ENCODE data around the gene LSM14B. TPM values are rescaled to one million over a fixed set of nuclear protein-coding genes. Genes with fewer than 3 reads are reported as not detected.
A peak's percentile ranks its signal among the peaks of the same experiment; 100 is the strongest.

Gene LSM14B
- total RNA-seq, 1 experiment from 2014 or later = 73.5 TPM

GRCh38 chr20:62170536-62170935 lies 48.3 kb downstream of the LSM14B start:
- H3K9me3 Mint-ChIP-seq = no peaks in the 10 kb centered on the region
- POLR2A ChIA-PET = no interaction called here
- no peak for DNase-seq (ENCODE audit: low spot score)
- peaks cover 31% of the 10 kb centered on the region for H3K36me3 Mint-ChIP-seq
- H3K27me3 Mint-ChIP-seq (ENCODE audit: low read depth) = no peaks in the 10 kb centered on the region
- no peak for ATAC-seq
- no peaks in the 10 kb centered on the region for H3K4me1 Mint-ChIP-seq
- CTCF ChIA-PET = interaction anchor here (1.3 kb wide), 1 partner anchor 14 kb away, joined by 3 read pairs; no protein-coding TSS in a partner anchor
- TF ChIP-seq, protein P1, sequence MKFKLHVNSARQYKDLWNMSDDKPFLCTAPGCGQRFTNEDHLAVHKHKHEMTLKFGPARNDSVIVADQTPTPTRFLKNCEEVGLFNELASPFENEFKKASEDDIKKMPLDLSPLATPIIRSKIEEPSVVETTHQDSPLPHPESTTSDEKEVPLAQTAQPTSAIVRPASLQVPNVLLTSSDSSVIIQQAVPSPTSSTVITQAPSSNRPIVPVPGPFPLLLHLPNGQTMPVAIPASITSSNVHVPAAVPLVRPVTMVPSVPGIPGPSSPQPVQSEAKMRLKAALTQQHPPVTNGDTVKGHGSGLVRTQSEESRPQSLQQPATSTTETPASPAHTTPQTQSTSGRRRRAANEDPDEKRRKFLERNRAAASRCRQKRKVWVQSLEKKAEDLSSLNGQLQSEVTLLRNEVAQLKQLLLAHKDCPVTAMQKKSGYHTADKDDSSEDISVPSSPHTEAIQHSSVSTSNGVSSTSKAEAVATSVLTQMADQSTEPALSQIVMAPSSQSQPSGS (CRISPR knock-in tag; IDR thresholded peaks at IDR 0.05; ENCODE audit: borderline replicate concordance, low read depth) = no peak
- TF ChIP-seq ATF1 (CRISPR knock-in tag; IDR thresholded peaks at IDR 0.05) = no peak
- no peak for TF ChIP-seq IRF1 (CRISPR knock-in tag; IDR thresholded peaks at IDR 0.05)
- no peak for TF ChIP-seq E2F1 (CRISPR knock-in tag; IDR thresholded peaks at IDR 0.05)
- H3K4me3 Mint-ChIP-seq = no peak overlapping the region
- no peak overlapping the region for H3K27ac Mint-ChIP-seq

DNA sequence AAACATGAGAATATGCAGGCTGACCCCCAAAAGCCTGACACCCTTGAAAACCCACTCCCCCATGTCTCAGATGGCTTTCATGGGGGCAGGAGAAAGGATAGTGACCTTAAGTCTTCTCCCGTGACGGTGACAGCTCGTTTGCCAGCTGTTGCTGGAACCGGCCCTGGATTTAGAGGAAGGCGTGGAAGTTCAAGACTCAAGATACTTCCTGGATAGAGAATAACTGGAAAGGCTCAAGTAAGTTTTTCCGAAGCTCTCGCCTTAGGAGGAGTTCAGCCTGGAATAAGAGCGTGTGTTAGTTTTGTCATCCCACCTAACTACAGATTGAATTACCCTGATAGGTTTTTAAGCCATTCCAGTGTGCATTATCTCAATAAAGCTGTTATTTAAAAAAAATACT lies 49.0 kb downstream of the LSM14B start:
- Mint-ChIP-seq H3K4me3 (no peak overlapping the region), H3K4me1 (no peaks in the 10 kb centered on the region)
- POLR2A ChIA-PET = no interaction called here

DNA sequence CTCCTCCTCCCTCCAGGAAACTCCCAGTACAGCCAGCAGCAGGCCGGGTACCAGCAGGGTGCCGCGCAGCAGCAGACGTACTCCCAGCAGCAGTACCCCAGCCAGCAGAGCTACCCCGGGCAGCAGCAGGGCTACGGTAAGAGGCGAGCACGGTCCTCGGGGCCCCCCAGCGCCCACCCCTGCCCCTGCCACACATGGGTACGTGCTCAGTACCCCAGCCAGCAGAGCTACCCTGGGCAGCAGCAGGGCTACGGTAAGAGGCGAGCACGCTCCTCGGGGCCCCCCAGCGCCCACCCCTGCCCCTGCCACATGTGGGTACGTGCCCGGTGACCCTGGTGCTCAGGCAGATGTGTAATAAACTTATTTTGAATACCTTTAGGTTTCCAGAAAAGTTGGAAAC lies 50.4 kb downstream of the LSM14B start:
- Mint-ChIP-seq H3K27ac (no peak overlapping the region), H3K4me3 (no peak overlapping the region), H3K27me3 (ENCODE audit: low read depth) (no peaks in the 10 kb centered on the region), H3K9me3 (no peaks in the 10 kb centered on the region), H3K4me1 (no peaks in the 10 kb centered on the region), H3K36me3 (peaks cover 23% of the 10 kb centered on the region)
- ATAC-seq = no peak
- TF ChIP-seq, protein P2, sequence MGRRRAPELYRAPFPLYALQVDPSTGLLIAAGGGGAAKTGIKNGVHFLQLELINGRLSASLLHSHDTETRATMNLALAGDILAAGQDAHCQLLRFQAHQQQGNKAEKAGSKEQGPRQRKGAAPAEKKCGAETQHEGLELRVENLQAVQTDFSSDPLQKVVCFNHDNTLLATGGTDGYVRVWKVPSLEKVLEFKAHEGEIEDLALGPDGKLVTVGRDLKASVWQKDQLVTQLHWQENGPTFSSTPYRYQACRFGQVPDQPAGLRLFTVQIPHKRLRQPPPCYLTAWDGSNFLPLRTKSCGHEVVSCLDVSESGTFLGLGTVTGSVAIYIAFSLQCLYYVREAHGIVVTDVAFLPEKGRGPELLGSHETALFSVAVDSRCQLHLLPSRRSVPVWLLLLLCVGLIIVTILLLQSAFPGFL (CRISPR knock-in tag; IDR thresholded peaks at IDR 0.05; ENCODE audit: borderline replicate concordance) = no peak
- TF ChIP-seq GTF2I (CRISPR knock-in tag; conservative IDR thresholded peaks at IDR 0.05) = no peak
- TF ChIP-seq, protein P3, sequence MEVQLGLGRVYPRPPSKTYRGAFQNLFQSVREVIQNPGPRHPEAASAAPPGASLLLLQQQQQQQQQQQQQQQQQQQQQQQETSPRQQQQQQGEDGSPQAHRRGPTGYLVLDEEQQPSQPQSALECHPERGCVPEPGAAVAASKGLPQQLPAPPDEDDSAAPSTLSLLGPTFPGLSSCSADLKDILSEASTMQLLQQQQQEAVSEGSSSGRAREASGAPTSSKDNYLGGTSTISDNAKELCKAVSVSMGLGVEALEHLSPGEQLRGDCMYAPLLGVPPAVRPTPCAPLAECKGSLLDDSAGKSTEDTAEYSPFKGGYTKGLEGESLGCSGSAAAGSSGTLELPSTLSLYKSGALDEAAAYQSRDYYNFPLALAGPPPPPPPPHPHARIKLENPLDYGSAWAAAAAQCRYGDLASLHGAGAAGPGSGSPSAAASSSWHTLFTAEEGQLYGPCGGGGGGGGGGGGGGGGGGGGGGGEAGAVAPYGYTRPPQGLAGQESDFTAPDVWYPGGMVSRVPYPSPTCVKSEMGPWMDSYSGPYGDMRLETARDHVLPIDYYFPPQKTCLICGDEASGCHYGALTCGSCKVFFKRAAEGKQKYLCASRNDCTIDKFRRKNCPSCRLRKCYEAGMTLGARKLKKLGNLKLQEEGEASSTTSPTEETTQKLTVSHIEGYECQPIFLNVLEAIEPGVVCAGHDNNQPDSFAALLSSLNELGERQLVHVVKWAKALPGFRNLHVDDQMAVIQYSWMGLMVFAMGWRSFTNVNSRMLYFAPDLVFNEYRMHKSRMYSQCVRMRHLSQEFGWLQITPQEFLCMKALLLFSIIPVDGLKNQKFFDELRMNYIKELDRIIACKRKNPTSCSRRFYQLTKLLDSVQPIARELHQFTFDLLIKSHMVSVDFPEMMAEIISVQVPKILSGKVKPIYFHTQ (CRISPR knock-in tag; IDR thresholded peaks at IDR 0.05) = no peak
- no peak for DNase-seq (ENCODE audit: low spot score)
- ChIA-PET CTCF (no interaction called here), POLR2A (no interaction called here)

More for the DNA sequence above, 49.0 kb downstream of the LSM14B start:
- H3K27me3 Mint-ChIP-seq (ENCODE audit: low read depth) = no peaks in the 10 kb centered on the region
- CTCF ChIA-PET = interaction anchor here (0.6 kb wide), 1 partner anchor 119 kb away, joined by 3 read pairs; no protein-coding TSS in a partner anchor
- ATAC-seq = no peak
- peaks cover 25% of the 10 kb centered on the region for H3K36me3 Mint-ChIP-seq
- no peak for DNase-seq (ENCODE audit: low spot score)
- H3K9me3 Mint-ChIP-seq = no peaks in the 10 kb centered on the region
- TF ChIP-seq ZNF232 (CRISPR knock-in tag; IDR thresholded peaks at IDR 0.05) (no peak), ETV6 (CRISPR knock-in tag; IDR thresholded peaks at IDR 0.05) (no peak), MYBL2 (CRISPR knock-in tag; IDR thresholded peaks at IDR 0.05) (no peak), ZNF263 (CRISPR knock-in tag; IDR thresholded peaks at IDR 0.05; ENCODE audit: low read depth) (no peak), SP1 (CRISPR knock-in tag; conservative IDR thresholded peaks at IDR 0.05) (no peak), TCF7 (CRISPR knock-in tag; IDR thresholded peaks at IDR 0.05; ENCODE audit: low read depth) (no peak), TP53 (CRISPR knock-in tag; IDR thresholded peaks at IDR 0.05) (no peak), FOXJ3 (CRISPR knock-in tag; IDR thresholded peaks at IDR 0.05; ENCODE audit: borderline replicate concordance) (no peak), IRF2 (CRISPR knock-in tag; IDR thresholded peaks at IDR 0.05; ENCODE audit: borderline replicate concordance, low read depth) (no peak), ZBTB21 (CRISPR knock-in tag; IDR thresholded peaks at IDR 0.05; ENCODE audit: borderline replicate concordance) (no peak), JUN (CRISPR knock-in tag; IDR thresholded peaks at IDR 0.05) (no peak), ZNF416 (CRISPR knock-in tag; IDR thresholded peaks at IDR 0.05) (no peak), AFF4 (CRISPR knock-in tag; IDR thresholded peaks at IDR 0.05; ENCODE audit: borderline replicate concordance) (no peak), ESRRA (CRISPR knock-in tag; IDR thresholded peaks at IDR 0.05; ENCODE audit: borderline replicate concordance) (no peak)
- peak overlapping the region; percentile 88; the same call in 1 of the 2 replicates for H3K27ac Mint-ChIP-seq
